NB4 (cell line): ENCODE data around the gene GLYATL1.

ENCODE experiments used
- CTCF ChIP-seq: IDR thresholded peaks from one replicate; pipeline ENCODE4 v1.5.1; 2012; ENCODE audit warnings: low read depth, low read length
- POLR2A ChIP-seq: IDR thresholded peaks from 2 replicates; pipeline ENCODE4 v1.6.1; 2011; ENCODE audit warnings: mild to moderate bottlenecking; ENCODE audit not compliant: insufficient read length; ENCODE audit errors: extremely low read depth

- no peak for TF ChIP-seq CTCF
- no peak for TF ChIP-seq POLR2A
These were observed 22.0 kb upstream of the GLYATL1 start for GRCh38 chr11:58917159-58917783.
